ENCODE data around the gene MAP7D2. TPM values are rescaled to one million over a fixed set of nuclear protein-coding genes. Genes with fewer than 3 reads are reported as not detected.

The MAP7D2 gene
- total and polyA plus RNA-seq, 4 donors = 0.16 to 1.5 (median 0.42) TPM

DNA sequence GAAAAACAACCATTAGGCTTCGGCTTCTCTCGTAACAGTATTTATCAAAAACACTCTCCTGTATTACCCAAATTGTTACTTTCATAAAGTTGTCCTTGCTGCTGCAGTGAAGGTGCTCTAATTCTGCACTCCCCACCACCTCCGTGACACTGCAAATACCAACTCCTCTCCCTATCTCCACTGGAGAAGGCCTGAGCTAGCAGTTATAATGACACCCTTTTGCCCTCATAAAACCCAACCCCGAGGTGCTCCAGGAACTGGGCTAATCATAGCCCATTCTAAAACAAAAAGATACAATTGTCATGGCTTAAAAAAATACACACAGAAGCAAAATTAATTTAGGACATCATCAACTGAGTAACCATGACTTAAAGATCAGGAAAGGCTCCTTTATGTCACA lies 59.2 kb downstream of the MAP7D2 start:
- TF ChIP-seq RXRA (IDR thresholded peaks at IDR 0.05) (no peak), TAF1 (conservative IDR thresholded peaks at IDR 0.05) (no peak), NR2F2 (IDR thresholded peaks at IDR 0.05) (no peak), YY1 (IDR thresholded peaks at IDR 0.05) (no peak), RAD21 (IDR thresholded peaks at IDR 0.05) (no peak), HNF4G (IDR thresholded peaks at IDR 0.05) (no peak), JUND (IDR thresholded peaks at IDR 0.05) (no peak), HNF4A (conservative IDR thresholded peaks at IDR 0.05) (no peak), EGR1 (IDR thresholded peaks at IDR 0.05; ENCODE audit: low read depth in 2 of 2) (no peak), SP1 (IDR thresholded peaks at IDR 0.05) (no peak)
- TF ChIP-seq, protein P1, sequence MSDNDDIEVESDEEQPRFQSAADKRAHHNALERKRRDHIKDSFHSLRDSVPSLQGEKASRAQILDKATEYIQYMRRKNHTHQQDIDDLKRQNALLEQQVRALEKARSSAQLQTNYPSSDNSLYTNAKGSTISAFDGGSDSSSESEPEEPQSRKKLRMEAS (IDR thresholded peaks at IDR 0.05) = no peak
- TF ChIP-seq, protein P2, sequence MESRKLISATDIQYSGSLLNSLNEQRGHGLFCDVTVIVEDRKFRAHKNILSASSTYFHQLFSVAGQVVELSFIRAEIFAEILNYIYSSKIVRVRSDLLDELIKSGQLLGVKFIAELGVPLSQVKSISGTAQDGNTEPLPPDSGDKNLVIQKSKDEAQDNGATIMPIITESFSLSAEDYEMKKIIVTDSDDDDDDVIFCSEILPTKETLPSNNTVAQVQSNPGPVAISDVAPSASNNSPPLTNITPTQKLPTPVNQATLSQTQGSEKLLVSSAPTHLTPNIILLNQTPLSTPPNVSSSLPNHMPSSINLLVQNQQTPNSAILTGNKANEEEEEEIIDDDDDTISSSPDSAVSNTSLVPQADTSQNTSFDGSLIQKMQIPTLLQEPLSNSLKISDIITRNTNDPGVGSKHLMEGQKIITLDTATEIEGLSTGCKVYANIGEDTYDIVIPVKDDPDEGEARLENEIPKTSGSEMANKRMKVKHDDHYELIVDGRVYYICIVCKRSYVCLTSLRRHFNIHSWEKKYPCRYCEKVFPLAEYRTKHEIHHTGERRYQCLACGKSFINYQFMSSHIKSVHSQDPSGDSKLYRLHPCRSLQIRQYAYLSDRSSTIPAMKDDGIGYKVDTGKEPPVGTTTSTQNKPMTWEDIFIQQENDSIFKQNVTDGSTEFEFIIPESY (IDR thresholded peaks at IDR 0.05) = no peak
- TF ChIP-seq, protein P3, sequence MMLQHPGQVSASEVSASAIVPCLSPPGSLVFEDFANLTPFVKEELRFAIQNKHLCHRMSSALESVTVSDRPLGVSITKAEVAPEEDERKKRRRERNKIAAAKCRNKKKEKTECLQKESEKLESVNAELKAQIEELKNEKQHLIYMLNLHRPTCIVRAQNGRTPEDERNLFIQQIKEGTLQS (IDR thresholded peaks at IDR 0.05) = no peak
- TF ChIP-seq, protein P4, sequence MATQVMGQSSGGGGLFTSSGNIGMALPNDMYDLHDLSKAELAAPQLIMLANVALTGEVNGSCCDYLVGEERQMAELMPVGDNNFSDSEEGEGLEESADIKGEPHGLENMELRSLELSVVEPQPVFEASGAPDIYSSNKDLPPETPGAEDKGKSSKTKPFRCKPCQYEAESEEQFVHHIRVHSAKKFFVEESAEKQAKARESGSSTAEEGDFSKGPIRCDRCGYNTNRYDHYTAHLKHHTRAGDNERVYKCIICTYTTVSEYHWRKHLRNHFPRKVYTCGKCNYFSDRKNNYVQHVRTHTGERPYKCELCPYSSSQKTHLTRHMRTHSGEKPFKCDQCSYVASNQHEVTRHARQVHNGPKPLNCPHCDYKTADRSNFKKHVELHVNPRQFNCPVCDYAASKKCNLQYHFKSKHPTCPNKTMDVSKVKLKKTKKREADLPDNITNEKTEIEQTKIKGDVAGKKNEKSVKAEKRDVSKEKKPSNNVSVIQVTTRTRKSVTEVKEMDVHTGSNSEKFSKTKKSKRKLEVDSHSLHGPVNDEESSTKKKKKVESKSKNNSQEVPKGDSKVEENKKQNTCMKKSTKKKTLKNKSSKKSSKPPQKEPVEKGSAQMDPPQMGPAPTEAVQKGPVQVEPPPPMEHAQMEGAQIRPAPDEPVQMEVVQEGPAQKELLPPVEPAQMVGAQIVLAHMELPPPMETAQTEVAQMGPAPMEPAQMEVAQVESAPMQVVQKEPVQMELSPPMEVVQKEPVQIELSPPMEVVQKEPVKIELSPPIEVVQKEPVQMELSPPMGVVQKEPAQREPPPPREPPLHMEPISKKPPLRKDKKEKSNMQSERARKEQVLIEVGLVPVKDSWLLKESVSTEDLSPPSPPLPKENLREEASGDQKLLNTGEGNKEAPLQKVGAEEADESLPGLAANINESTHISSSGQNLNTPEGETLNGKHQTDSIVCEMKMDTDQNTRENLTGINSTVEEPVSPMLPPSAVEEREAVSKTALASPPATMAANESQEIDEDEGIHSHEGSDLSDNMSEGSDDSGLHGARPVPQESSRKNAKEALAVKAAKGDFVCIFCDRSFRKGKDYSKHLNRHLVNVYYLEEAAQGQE (IDR thresholded peaks at IDR 0.05) = no peak
- Histone ChIP-seq H3K9ac (ENCODE audit: low read depth in 1 of 2, low read length in 2 of 2) (no peak overlapping the region), H3K4me1 (ENCODE audit: control insufficient read depth in 4 of 4, insufficient read depth in 4 of 4, low read length in 3 of 4) (no peaks in the 10 kb centered on the region), H3K36me3 (ENCODE audit: control insufficient read depth in 4 of 4, insufficient read depth in 3 of 4, low read depth in 1 of 4, low read length in 3 of 4) (no peaks in the 10 kb centered on the region), H3K9me3 (ENCODE audit: control insufficient read depth in 4 of 4, low read length in 3 of 4) (no peaks in the 10 kb centered on the region), H3K4me3 (ENCODE audit: low read depth in 1 of 3, low read length in 3 of 3) (no peak overlapping the region), H3K27me3 (ENCODE audit: control insufficient read depth in 4 of 4, insufficient read depth in 4 of 4, low read length in 3 of 4) (peaks cover 0 to 4% (median 0%) of the 10 kb centered on the region in 4 donors), H3K27ac (ENCODE audit: low read depth in 1 of 2, low read length in 2 of 2) (no peak overlapping the region)
- WGBS = 79% methylated on average over 4 of the region's 4 CpGs
- DNase-seq (ENCODE audit: low spot score) = no peak

DNA sequence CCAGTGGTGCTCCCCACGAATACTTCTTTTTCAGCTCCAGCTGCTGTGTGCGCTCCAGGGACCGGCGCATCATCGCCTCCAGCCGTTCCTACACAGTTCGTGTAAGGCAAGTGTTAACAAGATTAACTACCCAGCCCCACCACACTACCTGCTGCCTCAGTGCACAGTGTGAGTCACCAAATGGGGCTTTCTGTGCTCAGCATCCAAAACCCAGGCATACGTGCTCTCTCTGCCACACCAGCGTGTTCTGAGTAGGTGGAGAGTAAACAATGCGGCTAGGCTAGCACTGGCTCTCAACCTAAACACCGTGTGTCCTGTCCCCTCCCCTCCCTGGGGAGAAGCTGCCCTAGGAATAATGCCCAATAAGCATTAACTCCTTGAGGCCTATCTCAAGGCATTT lies 60.0 kb downstream of the MAP7D2 start:
- 76% methylated on average over 11 of the region's 11 CpGs for WGBS
- TF ChIP-seq TAF1 (conservative IDR thresholded peaks at IDR 0.05) = no peak
- no peak for TF ChIP-seq HNF4G (IDR thresholded peaks at IDR 0.05)
- TF ChIP-seq YY1 (IDR thresholded peaks at IDR 0.05) = no peak
- TF ChIP-seq, protein P3 (IDR thresholded peaks at IDR 0.05) = no peak
- TF ChIP-seq NR2F2 (IDR thresholded peaks at IDR 0.05) = no peak
- TF ChIP-seq FOXA2 (IDR thresholded peaks at IDR 0.05) = no peak
- TF ChIP-seq, protein P4 (IDR thresholded peaks at IDR 0.05) = no peak
- TF ChIP-seq HNF4A (conservative IDR thresholded peaks at IDR 0.05) = no peak
- no peak for TF ChIP-seq EGR1 (IDR thresholded peaks at IDR 0.05; ENCODE audit: low read depth in 2 of 2)
- TF ChIP-seq JUND (IDR thresholded peaks at IDR 0.05) = no peak
- no peak for TF ChIP-seq FOXA1 (IDR thresholded peaks at IDR 0.05)
- TF ChIP-seq, protein P2 (IDR thresholded peaks at IDR 0.05) = no peak
- TF ChIP-seq, protein P1 (IDR thresholded peaks at IDR 0.05) = no peak
- no peak for TF ChIP-seq RXRA (IDR thresholded peaks at IDR 0.05)
- no peak for TF ChIP-seq RAD21 (IDR thresholded peaks at IDR 0.05)
- TF ChIP-seq, protein P5, sequence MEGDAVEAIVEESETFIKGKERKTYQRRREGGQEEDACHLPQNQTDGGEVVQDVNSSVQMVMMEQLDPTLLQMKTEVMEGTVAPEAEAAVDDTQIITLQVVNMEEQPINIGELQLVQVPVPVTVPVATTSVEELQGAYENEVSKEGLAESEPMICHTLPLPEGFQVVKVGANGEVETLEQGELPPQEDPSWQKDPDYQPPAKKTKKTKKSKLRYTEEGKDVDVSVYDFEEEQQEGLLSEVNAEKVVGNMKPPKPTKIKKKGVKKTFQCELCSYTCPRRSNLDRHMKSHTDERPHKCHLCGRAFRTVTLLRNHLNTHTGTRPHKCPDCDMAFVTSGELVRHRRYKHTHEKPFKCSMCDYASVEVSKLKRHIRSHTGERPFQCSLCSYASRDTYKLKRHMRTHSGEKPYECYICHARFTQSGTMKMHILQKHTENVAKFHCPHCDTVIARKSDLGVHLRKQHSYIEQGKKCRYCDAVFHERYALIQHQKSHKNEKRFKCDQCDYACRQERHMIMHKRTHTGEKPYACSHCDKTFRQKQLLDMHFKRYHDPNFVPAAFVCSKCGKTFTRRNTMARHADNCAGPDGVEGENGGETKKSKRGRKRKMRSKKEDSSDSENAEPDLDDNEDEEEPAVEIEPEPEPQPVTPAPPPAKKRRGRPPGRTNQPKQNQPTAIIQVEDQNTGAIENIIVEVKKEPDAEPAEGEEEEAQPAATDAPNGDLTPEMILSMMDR (IDR thresholded peaks at IDR 0.05; ENCODE audit: low read depth, low read length, missing input control) = no peak

More for the DNA sequence above, 60.0 kb downstream of the MAP7D2 start:
- Histone ChIP-seq H3K4me3 (ENCODE audit: low read depth in 1 of 3, low read length in 3 of 3) (no peak overlapping the region), H3K27me3 (ENCODE audit: control insufficient read depth in 4 of 4, insufficient read depth in 4 of 4, low read length in 3 of 4) (peaks cover 0 to 4% (median 0%) of the 10 kb centered on the region in 4 donors), H3K9ac (ENCODE audit: low read depth in 1 of 2, low read length in 2 of 2) (no peak overlapping the region), H3K4me1 (ENCODE audit: control insufficient read depth in 4 of 4, insufficient read depth in 4 of 4, low read length in 3 of 4) (no peaks in the 10 kb centered on the region), H3K36me3 (ENCODE audit: control insufficient read depth in 4 of 4, insufficient read depth in 3 of 4, low read depth in 1 of 4, low read length in 3 of 4) (no peaks in the 10 kb centered on the region), H3K27ac (ENCODE audit: low read depth in 1 of 2, low read length in 2 of 2) (no peak overlapping the region), H3K9me3 (ENCODE audit: control insufficient read depth in 4 of 4, low read length in 3 of 4) (no peaks in the 10 kb centered on the region)
- no peak for DNase-seq (ENCODE audit: low spot score)
